ENCODE data around the gene MX1. TPM values are rescaled to one million over a fixed set of nuclear protein-coding genes. Genes with fewer than 3 reads are reported as not detected.

MX1 gene
- total RNA-seq, 2 experiments from 2014 or later: 108 to 109 TPM

- H3K36me3 Mint-ChIP-seq: no peaks in the 10 kb centered on the region
- H3K27ac Mint-ChIP-seq: no peak overlapping the region
- H3K9me3 Mint-ChIP-seq: no peaks in the 10 kb centered on the region
- H3K4me3 Mint-ChIP-seq: no peak overlapping the region
- no peak for DNase-seq
- H3K27me3 Mint-ChIP-seq: peaks cover 8% of the 10 kb centered on the region
- no peaks in the 10 kb centered on the region for H3K4me1 Mint-ChIP-seq
Measured at GRCh38 chr21:41499920-41500319, 73.9 kb downstream of the MX1 start.

GRCh38 chr21:41500363-41500762 lies 74.3 kb downstream of the MX1 start:
- Mint-ChIP-seq H3K36me3 (no peaks in the 10 kb centered on the region), H3K27me3 (peaks cover 13% of the 10 kb centered on the region), H3K4me1 (no peaks in the 10 kb centered on the region), H3K9me3 (no peaks in the 10 kb centered on the region), H3K27ac (no peak overlapping the region), H3K4me3 (no peak overlapping the region)
- no peak for DNase-seq

GRCh38 chr21:41500931-41501381 lies 74.9 kb downstream of the MX1 start:
- H3K36me3 Mint-ChIP-seq: no peaks in the 10 kb centered on the region
- no peak overlapping the region for H3K27ac Mint-ChIP-seq

GRCh38 chr21:41501919-41502318 lies 75.9 kb downstream of the MX1 start:
- Mint-ChIP-seq H3K36me3 (no peaks in the 10 kb centered on the region), H3K4me3 (no peak overlapping the region), H3K27ac (no peak overlapping the region), H3K27me3 (peaks cover 28% of the 10 kb centered on the region), H3K9me3 (no peaks in the 10 kb centered on the region), H3K4me1 (no peaks in the 10 kb centered on the region)
- DNase-seq: no peak

More at GRCh38 chr21:41500931-41501381, 74.9 kb downstream of the MX1 start:
- peaks cover 19% of the 10 kb centered on the region for H3K27me3 Mint-ChIP-seq
- no peaks in the 10 kb centered on the region for H3K4me1 Mint-ChIP-seq
- DNase-seq: no peak
- no peak overlapping the region for H3K4me3 Mint-ChIP-seq
- no peaks in the 10 kb centered on the region for H3K9me3 Mint-ChIP-seq

- Mint-ChIP-seq H3K36me3 (no peaks in the 10 kb centered on the region), H3K4me1 (no peaks in the 10 kb centered on the region), H3K27ac (no peak overlapping the region), H3K4me3 (no peak overlapping the region), H3K27me3 (peaks cover 34% of the 10 kb centered on the region), H3K9me3 (no peaks in the 10 kb centered on the region)
- DNase-seq: no peak
Measured at GRCh38 chr21:41503331-41503730, 77.3 kb downstream of the MX1 start.

- H3K27ac Mint-ChIP-seq: no peak overlapping the region
- no peak for DNase-seq
- H3K4me3 Mint-ChIP-seq: no peak overlapping the region
Measured at GRCh38 chr21:41504030-41504429, 78.0 kb downstream of the MX1 start.

GRCh38 chr21:41506005-41506594 lies 80.1 kb downstream of the MX1 start:
- H3K27me3 Mint-ChIP-seq: peaks cover 53% of the 10 kb centered on the region
- no peaks in the 10 kb centered on the region for H3K36me3 Mint-ChIP-seq
- no peaks in the 10 kb centered on the region for H3K4me1 Mint-ChIP-seq
- H3K9me3 Mint-ChIP-seq: no peaks in the 10 kb centered on the region
- H3K27ac Mint-ChIP-seq: no peak overlapping the region
- H3K4me3 Mint-ChIP-seq: no peak overlapping the region
- DNase-seq: no peak

More at GRCh38 chr21:41504030-41504429, 78.0 kb downstream of the MX1 start:
- no peaks in the 10 kb centered on the region for H3K4me1 Mint-ChIP-seq
- no peaks in the 10 kb centered on the region for H3K9me3 Mint-ChIP-seq
- H3K36me3 Mint-ChIP-seq: no peaks in the 10 kb centered on the region
- H3K27me3 Mint-ChIP-seq: peaks cover 41% of the 10 kb centered on the region

- H3K27me3 Mint-ChIP-seq: peaks cover 55% of the 10 kb centered on the region
- no peak overlapping the region for H3K27ac Mint-ChIP-seq
- no peaks in the 10 kb centered on the region for H3K36me3 Mint-ChIP-seq
- H3K9me3 Mint-ChIP-seq: no peaks in the 10 kb centered on the region
- H3K4me1 Mint-ChIP-seq: no peaks in the 10 kb centered on the region
- no peak overlapping the region for H3K4me3 Mint-ChIP-seq
- no peak for DNase-seq
Measured at GRCh38 chr21:41506611-41507520, 80.8 kb downstream of the MX1 start.

GRCh38 chr21:41507521-41508414 lies 81.7 kb downstream of the MX1 start, which contains the start of gene TMPRSS2:
Gene TMPRSS2, minus strand, starts transcription at chr21:41508158. Its CDS starts 10,025 bp downstream, at chr21:41498133.
- DNase-seq: no peak
- H3K4me3 Mint-ChIP-seq: no peak within 1 kb of the TSS
- H3K4me1 Mint-ChIP-seq: no peaks in the 10 kb centered on the region
- H3K27me3 Mint-ChIP-seq: peaks cover 56% of the 10 kb centered on the region
- no peaks in the 10 kb centered on the region for H3K9me3 Mint-ChIP-seq
- no peak within 1 kb of the TSS for H3K27ac Mint-ChIP-seq
- H3K36me3 Mint-ChIP-seq: no peaks in the 10 kb centered on the region

- Mint-ChIP-seq H3K27me3 (peaks cover 56% of the 10 kb centered on the region), H3K4me1 (no peaks in the 10 kb centered on the region)
Measured at GRCh38 chr21:41508415-41509144, 82.5 kb downstream of the MX1 start.

More at GRCh38 chr21:41508415-41509144, 82.5 kb downstream of the MX1 start:
- Mint-ChIP-seq H3K27ac (no peak overlapping the region), H3K9me3 (no peaks in the 10 kb centered on the region), H3K36me3 (no peaks in the 10 kb centered on the region), H3K4me3 (no peak overlapping the region)
- DNase-seq: no peak

Other genes with a start within 250 kb of the MX1 start
- gene FAM3B, start 109.4 kb upstream of the MX1 start, total RNA-seq: not detected
- gene MX2, start 64.2 kb upstream of the MX1 start, total RNA-seq: 10 to 100 TPM; 30.2 to 31.3 TPM
- not detected for gene TMPRSS2, start 81.9 kb downstream of the MX1 start, total RNA-seq